GM19351 (cell line): ENCODE measurements around the gene AKR7A2.

Source experiments
- ATAC-seq: cut with Tn5 transposase; IDR thresholded peaks from one replicate; pipeline ENCODE4 v1.9.1; 2021; ENCODE audit warnings: mild to moderate bottlenecking, moderate library complexity; ENCODE audit not compliant: unreplicated experiment

The AKR7A2 gene

DNA sequence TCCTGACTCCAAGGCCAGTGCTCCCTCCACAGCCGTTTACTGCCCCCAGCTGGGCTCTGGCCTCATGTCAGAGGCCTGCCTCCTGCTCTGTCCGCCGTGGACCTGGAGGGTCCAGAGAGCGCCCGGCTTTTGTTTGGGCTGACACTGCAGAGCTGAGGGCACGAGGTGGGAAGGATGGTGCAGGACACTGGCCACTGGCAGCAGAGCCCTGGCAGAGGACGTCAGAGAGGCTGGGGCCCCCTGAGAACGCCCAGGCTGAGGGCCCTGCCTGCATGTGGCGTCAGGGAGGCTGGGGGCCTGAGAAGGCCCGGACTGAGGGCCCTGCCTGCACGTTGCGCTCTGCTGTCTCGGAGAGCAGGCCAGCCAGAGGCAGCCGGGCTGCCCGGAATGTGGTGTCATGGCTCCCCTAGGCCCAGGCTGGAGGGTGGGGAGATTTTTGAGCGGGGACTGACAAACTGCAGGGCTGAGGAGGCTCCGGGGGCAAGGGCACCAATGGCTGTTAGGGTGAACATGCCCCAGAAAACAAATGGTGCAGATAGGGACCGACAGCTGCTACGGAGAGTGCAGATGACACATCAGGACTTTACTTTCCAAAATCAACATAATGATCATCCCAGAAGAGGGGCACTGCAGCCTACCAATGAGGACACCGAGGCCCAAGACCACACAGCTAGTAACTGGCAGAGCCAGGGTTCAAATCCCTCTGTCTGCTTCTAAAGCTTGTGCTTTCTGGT, 31.8 kb upstream of the AKR7A2 start:
- ATAC-seq: no peak

DNA sequence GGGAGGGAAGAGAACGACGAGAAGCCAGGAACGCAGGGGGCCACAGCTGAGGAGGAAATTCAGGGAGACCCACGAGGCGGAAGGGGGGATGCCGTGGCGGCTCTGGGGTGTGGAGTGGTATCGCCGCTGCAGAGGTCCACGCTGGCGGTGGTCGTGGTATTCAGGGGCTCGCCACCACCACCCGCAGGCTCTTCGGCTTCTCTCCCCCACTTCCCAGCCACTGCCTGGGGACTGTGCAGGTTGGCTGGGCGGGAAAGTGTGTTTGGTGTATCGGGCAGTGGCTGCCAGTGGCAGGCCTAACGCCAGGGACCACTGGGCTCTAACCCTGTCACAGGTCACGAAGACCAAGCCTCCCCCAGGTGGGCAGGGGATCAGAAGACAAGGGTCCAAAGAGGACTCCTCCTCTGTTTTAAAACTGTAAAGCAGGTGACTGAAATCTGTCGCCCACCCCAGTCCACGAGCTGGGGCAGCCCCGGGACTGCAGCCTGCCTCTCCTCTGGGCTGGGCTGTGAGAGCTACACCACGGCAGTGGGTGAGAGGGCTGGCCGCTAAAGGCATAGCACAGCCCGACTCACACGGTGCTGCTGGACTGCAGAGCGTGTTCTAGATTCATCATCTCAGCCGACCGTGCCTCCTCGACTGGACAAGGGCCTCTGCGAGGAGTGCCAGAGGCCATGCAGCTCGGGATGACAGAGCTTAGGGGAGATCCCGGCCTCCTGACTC, 31.1 kb upstream of the AKR7A2 start:
- ATAC-seq: no peak

DNA sequence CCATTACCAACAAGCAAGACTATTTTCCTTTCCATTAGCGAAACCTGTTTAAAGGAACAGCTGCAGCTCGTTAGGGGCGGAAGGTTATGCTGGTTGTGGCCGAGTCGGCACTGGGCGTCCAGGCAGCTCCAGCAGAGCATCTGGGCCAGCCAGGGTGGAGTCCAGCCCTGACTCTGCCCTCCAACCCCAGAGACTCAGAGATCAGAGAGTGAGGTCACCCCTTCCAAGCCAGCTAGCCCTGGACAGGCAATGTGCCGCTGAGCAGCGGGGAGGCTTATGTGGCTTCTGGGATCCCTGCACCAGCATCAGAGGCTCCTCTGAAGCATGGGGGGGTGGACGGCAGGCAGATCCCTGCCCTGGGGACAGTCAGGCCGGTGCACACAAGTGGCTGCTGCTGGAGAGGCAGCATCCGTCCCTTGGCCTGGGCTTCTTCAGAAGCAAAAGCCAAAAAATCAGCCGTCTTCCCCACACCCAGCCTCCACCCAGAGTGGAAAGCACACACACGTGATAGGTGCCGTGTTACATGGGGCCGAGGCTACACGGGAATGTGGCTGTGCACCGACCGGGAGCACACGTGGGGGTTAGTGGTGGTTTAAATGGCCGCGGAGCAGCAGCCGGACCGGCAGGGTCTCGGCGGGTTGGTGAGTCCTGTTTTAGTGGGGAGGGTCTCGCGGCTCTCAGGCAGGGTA, 30.3 kb upstream of the AKR7A2 start:
- ATAC-seq: no peak

DNA sequence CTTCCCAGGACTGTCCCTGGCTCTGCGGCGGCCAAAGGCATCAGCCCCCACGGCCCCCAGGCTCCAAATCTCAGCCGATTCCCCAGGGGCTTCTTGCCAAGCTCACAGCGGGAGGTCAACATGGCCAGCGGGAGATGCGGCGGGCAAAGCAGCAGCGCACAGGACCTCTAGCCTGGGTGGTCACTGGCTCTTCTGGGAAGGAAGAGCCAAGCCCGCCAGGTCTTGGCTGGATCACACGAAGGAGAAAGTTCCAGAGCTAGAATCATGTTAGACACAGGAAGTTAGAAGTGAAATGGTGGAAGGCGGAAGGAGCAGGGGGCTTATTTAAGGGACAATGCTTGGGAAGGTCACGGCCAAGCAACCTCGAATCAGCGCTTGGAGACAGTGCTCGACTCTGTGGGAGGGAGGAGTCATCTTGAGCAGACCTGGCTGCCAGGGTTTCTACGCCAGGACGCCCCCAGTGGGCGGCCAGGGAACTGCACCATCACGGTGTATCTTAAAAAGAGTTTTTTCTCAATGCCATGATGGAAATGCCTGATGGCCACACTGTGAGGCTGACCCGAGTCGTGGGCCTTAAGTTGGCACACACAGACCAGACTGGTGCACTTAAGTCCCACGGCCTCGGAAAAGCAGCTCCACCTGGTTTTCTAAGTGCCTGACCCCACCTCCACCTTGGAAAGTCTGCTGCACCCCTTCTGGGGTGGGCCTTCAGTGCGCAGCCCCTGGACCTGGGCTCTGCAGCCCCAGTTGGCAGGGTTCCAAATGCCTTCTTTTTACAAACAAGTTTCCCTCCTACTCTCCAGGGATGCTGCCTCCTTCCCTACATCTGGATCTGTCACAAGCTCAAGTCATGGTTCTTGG, 29.5 kb upstream of the AKR7A2 start:
- ATAC-seq: no peak

DNA sequence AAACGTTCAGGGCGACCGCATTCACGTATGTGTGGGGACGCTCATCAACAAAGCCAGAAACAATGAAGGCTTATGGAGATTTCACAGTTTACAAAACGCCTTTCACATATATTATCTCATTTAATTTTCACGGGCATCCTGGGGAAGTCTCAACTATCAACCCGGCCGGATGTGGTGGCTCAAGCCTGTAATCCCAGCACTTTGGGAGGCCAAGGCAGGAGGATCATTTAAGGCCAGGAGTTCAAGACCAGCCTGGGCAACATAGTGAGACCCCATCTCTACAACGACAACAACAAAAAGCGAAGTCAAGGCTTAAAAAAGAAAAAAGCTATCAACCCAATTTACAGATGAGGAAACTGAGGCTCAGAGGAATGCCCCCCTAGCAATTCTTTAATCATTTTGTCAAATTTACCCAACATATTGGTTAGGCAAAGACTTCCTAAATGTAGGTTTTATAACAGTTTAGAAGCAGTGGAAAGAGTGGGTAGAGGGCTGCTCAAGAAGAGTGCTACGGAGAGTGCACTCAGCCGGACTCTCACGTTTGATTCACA, 28.5 kb upstream of the AKR7A2 start:
- no peak for ATAC-seq

DNA sequence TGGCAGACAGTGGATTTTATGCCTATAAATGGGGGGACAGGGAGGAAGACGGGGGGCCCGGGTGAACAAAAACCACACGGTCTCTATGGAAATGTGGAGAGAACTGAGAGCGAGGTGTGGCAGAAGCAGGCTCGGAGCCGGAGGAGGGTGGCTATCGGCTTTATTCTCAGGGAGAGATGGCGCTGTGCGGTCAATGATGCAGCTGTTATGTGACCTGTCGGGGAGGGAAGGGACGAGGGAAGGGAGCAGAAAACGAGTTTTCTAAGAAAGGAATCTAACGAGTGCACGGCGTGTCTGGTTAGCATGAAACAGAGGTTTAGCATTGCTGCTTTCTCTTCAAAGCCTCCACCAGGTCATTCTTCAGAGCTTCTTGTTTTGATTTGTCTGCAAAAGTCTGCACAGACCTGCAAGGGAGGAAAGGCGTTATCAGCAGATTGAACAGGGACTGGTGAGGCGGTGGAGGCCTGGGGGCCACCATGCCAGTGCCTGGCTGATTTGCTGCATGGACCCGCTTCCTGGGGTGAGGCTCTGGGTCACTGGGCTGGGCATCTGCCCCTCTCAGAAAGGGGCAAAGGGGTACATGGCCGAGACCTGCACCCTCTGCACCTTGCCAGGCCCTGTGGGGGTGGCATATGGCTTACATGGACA, 27.4 kb upstream of the AKR7A2 start:
- no peak for ATAC-seq

DNA sequence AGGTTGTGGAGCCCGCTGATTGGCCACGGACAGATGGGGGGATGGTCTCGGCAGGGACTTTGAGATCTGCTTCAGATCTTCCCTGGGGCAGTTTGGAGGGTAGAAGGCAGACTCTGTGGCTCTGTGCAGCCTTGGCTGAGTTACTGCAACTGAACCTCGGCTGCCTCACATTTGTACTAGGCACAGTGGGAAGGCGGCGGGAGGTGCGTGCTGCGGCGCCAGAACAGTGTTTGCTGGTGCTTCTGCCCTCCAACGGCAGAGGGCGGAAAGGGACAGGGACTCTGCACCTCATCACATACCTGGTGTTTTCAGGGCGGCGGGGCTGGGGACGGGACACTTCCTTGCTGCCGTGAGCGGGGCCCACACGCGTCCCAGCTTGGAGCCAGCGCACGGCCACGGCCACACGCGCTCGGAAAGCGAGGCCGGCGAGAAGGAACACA, 26.4 kb upstream of the AKR7A2 start:
- ATAC-seq: no peak

DNA sequence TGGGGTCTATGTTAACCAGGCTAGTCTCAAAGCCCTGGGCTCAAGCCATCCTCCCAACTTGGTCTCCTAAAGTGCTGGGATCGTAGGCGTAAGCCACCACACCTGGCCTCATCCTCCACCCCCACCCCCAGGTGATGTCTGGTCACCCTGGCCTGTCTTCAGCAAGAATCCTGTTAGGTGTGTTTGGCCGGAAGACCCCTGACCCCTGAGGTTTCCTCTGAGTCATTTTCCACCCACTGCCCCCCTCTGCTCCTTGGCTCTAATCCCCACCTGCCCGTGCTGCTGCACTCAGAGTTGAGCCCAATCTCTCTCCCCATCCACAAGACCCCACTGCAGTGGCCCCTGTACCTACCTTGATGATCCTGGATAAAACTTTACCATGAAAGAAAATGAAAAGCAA, 25.3 kb upstream of the AKR7A2 start:
- ATAC-seq: no peak

DNA sequence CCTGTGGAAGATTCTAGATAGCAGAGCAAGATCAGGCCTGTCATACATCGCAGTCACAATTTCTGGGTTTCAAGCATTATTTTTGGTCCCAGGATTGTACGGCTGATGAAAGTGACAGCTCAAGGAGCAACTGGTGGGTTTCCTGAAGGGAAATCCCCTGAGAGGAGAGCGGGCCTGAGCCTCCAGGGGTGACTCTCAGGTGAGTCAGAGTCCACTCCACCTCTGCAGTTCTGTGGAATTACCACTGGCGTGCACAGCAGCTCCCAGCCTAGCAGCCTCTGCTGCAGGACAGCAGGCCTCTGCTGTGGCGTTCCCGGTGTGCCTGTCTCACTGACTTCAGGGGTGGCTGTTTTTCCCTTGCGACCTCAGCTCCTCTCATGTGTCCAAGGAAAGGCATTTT, 24.6 kb upstream of the AKR7A2 start:
- ATAC-seq: no peak

DNA sequence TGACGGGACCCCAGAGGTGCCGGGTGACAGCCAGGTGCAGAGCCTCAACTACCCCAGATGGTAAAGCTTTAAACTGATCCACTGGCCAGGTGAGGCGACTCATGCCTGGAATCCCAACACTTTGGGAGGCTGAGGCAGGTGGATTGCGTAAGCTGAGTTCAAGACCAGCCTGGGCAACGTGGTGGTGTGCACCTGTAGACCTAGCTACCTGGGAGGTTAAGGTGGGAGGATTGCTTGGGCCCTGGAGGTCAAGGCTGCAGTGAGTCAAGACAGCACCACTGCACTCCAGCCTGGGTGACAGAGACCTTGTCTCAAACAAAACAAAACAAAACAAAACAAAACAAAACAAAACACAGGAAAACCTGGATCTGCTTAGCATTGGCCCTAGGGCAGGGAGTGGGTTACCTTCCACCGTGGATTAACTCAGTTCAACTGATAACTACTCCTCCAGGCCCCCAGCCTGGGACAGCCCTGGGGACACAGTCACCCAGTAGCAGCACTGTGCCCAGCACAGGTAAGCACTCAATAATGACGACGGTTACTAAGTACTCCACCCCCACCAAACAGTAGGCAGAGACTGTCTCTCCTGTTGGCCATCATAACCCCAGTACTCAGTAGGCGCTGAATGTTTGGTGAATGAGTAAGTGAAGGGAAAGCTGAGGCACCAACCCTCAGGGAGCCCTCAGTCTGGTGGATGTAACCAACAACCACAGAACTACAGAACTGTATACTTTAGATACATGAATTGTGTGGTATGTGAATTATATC, 21.8 kb upstream of the AKR7A2 start:
- ATAC-seq: no peak

DNA sequence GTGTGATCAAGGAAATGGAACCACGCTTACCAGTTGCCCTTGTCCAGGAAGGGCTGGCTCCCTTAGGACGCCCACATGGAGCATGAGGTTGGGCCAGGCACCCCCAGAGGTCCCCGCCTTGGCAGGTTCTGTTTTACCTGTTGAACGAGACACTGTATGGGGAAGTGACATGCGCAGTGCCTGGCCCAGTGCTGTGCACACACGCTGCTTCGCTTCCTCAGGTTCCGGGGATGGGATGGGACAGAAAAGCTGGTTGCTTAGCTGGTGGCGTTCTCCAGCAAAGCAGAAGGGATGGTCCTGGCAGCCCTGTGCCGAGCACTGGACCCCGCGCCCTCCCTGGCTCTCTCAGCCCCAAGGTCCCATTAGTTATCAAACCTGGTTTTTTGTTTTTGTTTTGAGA, 20.9 kb upstream of the AKR7A2 start:
- no peak for ATAC-seq

DNA sequence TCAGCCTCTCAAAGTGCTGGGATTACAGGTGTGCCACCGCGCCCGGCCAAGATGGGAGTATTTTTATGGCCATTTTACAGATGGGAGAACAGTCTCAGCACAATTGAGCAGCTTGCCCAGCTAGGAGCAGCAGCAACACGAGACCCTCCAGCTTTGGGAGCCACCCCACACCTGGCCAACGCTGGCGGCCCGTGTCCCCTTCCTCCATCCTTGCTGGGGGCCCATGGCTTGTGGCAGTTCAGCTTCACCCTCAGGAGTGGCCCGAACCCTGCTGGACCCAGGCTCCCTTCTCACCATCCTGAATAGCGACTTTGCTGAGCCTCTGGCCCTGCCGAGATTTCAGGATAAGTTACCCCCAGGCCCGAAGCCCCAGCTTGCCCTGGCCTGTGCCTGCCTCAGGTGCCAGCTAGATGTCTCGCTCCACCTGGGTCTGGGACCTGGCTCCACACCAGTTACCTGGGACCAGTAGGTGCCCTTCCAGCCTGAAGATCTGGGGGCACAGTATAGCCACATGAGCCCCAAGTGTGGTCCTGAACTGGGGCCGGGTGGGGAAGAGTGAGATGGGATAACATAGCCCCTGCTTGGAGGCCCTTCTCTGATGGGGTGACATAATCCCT, 19.4 kb upstream of the AKR7A2 start:
- no peak for ATAC-seq

DNA sequence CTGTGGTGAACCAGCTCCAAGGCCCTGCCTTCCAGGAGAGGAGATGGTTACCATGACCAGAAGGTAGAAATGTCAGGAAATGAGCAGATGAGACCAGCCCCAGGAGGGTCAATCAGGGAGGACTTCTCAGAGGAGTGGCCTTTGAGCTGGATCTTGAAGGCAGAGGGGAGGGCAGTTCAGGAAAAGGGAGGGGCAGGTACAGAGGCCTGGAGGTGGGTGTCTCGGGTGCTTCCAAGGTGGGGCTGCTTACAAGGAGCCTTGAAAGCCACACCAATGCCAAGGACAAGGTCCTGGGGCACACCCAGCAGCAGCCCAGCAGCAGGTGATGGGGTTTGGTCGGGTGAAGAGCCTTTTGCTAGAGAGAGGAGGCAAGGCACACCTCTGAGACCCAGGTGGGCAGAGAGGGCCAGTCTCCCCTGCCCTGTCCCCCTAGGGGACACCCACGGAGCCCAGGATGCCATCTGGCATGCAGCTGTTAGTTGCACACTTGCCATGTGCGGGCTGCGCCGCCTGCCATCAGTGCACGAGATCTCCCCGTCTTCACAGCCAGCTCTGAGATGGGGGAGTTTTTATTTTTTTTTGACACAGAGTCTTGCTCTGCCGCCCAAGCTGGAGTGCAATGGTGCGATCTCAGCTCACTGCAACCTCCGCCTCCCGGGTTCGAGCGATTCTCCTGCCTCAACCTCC, 18.6 kb upstream of the AKR7A2 start:
- no peak for ATAC-seq

DNA sequence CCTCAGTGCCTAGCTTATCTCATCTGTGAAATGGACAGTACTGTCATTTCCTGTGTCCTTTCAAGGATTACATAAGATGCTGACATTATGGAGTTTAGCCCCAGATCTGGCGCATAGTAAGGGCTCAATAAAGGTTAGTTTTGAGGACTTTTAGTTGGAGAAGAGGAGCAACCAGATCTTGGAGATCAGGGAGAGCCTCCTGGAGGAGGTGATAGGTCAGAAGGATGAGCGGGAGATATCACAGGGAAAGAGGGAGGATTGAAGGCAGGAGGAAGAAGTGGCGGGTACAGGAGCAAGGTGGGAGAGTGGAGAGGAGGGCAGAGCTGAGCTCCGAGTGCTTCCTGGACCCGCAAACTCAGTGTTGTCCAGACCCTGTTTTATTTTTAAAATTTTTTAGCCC, 17.7 kb upstream of the AKR7A2 start:
- no peak for ATAC-seq

DNA sequence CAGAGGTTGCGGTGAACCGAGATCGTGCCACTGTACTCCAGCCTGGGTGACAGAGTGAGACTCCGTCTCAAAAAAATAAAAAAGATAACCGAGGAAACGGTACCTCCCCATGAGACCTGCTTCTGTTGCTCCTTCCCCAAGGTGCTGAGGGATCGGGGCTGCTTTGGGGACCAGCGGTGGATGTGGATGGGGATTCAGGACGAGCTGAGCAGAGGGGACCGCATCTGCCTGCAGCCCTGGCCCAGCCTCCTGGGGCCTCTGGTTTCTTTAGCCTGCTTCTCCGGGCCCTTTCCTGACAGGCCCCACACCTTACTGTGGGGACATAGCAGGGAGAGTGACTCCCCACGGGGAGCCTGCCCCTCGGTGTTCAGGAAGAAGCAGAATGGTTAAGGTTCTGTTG, 17.2 kb upstream of the AKR7A2 start:
- no peak for ATAC-seq

DNA sequence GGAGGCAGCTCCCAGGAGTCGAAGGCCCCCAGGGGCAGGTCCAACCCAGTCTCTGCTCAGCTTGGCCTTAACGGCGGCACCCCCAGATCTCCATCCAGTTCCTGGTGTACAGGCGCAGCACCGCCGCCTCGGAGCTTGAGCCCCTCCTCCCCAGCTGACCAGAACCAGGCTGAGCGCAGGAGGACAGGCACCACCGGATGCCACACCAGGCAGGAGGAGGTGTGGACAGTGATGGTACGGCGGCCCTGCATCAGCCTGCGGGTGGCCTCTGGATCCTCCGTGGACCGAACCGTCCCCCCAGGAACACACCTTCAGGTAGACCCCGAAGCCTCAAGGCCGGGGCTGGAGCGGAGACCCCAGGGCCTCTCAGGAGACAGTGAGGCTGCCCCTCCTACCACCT, 16.5 kb upstream of the AKR7A2 start:
- ATAC-seq: no peak

DNA sequence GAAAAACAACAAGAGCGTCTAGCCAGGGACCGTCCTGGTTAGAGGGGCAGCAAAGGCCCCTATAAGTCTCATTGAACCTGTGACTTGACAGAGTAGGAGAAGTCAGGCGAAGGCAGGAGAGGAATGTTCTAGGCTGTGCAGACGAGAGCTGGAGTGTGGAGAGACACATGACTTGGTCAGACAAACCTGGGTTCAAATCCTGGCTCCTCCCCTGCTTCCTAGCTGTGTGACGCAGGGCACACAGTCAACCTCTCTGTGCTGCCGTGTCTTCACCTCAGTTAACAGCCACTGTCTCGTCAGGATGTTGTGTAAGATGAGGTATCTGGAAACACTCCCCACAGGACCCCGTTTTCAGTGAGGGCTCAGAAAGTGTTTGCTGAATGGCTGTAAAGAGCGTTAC, 15.8 kb upstream of the AKR7A2 start:
- no peak for ATAC-seq

DNA sequence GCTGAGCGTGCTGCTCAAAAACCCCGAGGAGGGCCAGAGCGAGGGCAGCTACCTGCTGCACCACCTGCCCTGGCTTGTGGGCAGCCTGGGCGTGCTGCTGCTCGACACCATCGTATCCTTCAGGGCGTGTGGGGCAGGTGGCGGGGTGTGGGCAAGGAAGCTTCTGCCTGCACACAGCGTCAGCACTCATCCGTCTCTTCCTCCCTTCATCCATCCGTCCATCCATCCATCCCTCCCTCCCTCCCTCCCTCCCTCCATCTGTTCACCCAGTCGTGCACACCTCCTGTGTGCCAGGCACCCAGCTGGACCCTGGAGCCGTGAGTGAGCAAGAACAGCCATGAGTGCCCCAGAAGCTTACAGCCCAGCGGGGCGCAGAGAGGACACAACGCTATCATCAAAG, 15.4 kb upstream of the AKR7A2 start:
- ATAC-seq: no peak

DNA sequence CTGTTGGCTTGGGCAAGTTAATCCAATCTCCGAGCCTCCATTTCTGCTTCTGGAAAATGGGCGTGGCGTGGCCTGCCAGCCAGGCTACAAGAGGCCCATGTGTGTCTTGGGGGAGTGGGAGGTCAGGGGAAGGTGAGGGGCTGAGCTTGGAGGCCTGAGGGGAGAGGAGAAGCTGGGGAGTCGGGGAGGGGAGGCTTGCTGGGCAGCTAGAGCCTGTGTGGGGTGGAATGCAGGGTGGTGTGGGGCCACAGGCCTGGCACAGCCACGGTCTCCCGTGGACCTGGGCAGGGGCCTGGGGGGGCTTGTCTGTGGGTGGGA, 14.8 kb upstream of the AKR7A2 start:
- ATAC-seq: no peak
